WTC11 (cell line): ENCODE measurements around the gene PPM1N. TPM values are rescaled to one million over a fixed set of nuclear protein-coding genes. Genes with fewer than 3 reads are reported as not detected.

Experiments used
- ATAC-seq: fragments of 200-7000 bp; cut with Tn5 transposase; 2 replicates; pipeline ENCODE4 v1.10.0; 2021; ENCODE audit warnings: mild to moderate bottlenecking, moderate library complexity
- CTCF ChIA-PET: fragments of 300-600 bp; sonication (Branson Sonifier 250); formaldehyde crosslinking; loops from one replicate; lab custom pipeline; 2021; ENCODE audit warnings: antibody characterized with exemption; lab: Charles Lee
- POLR2A ChIA-PET: fragments of 350-600 bp; sonication (Branson Sonifier 250); formaldehyde crosslinking; loops from one replicate; lab custom pipeline; 2021; ENCODE audit warnings: antibody characterized with exemption; lab: Charles Lee
- DNase-seq: peaks from one replicate; pipeline ENCODE4 v3.0.0; 2021; ENCODE audit warnings: low spot score
- H3K27ac Mint-ChIP-seq: 2 replicates; pipeline ENCODE4 v1.8.0; 2021; ENCODE audit warnings: mixed read lengths
- H3K27me3 Mint-ChIP-seq: 2 replicates; pipeline ENCODE4 v1.8.0; 2021; ENCODE audit warnings: low read depth, mild to moderate bottlenecking, moderate library complexity, mixed read lengths
- H3K36me3 Mint-ChIP-seq: 2 replicates; pipeline ENCODE4 v1.8.0; 2021; ENCODE audit warnings: mixed read lengths
- H3K4me1 Mint-ChIP-seq: 2 replicates; pipeline ENCODE4 v1.8.0; 2022; ENCODE audit warnings: mixed read lengths
- H3K4me3 Mint-ChIP-seq: 2 replicates; pipeline ENCODE4 v1.8.0; 2021; ENCODE audit warnings: mild to moderate bottlenecking, moderate library complexity, mixed read lengths
- H3K9me3 Mint-ChIP-seq: 2 replicates; pipeline ENCODE4 v1.8.0; 2021; ENCODE audit warnings: mixed read lengths
- ATF2 ChIP-seq: sonication (generic); formaldehyde crosslinking; IDR thresholded peaks from 2 replicates; pipeline ENCODE4 v1.8.1; 2022; ENCODE audit warnings: low read depth, missing genetic modification reagents, borderline replicate concordance
- E2F1 ChIP-seq: sonication (generic); formaldehyde crosslinking; IDR thresholded peaks from 2 replicates; pipeline ENCODE4 v1.8.0; 2022; ENCODE audit warnings: mild to moderate bottlenecking, missing genetic modification reagents
- ETV6 ChIP-seq: sonication (generic); formaldehyde crosslinking; IDR thresholded peaks from 2 replicates; pipeline ENCODE4 v1.8.1; 2022; ENCODE audit warnings: mild to moderate bottlenecking, missing genetic modification reagents
- FOXP1 ChIP-seq: sonication (generic); formaldehyde crosslinking; IDR thresholded peaks from 2 replicates; pipeline ENCODE4 v1.8.0; 2022; ENCODE audit warnings: missing genetic modification reagents, mild to moderate bottlenecking, moderate library complexity, borderline replicate concordance
- GABPB1 ChIP-seq: sonication (generic); formaldehyde crosslinking; IDR thresholded peaks from 2 replicates; pipeline ENCODE4 v1.8.1; 2023; ENCODE audit warnings: mild to moderate bottlenecking, missing genetic modification reagents
- IRF1 ChIP-seq: sonication (generic); formaldehyde crosslinking; IDR thresholded peaks from 2 replicates; pipeline ENCODE4 v1.8.0; 2023; ENCODE audit warnings: missing genetic modification reagents
- JAZF1 ChIP-seq: fragments of 250-450 bp; sonication (Bioruptor Pico); IDR thresholded peaks from 2 replicates; pipeline ENCODE4 v1.9.0; 2021; ENCODE audit warnings: moderate library complexity, mild to moderate bottlenecking, inconsistent platforms
- KAT7 ChIP-seq: sonication (generic); formaldehyde crosslinking; IDR thresholded peaks from 2 replicates; pipeline ENCODE4 v1.8.1; 2023; ENCODE audit warnings: missing genetic modification reagents, mild to moderate bottlenecking, borderline replicate concordance
- NR1H2 ChIP-seq: sonication (generic); formaldehyde crosslinking; IDR thresholded peaks from 2 replicates; pipeline ENCODE4 v1.9.0; 2021; ENCODE audit warnings: mild to moderate bottlenecking, moderate library complexity, missing genetic modification reagents
- PRDM15 ChIP-seq: sonication (generic); formaldehyde crosslinking; IDR thresholded peaks from 2 replicates; pipeline ENCODE4 v1.8.0; 2022; ENCODE audit warnings: missing genetic modification reagents
- ZNF263 ChIP-seq: sonication (generic); formaldehyde crosslinking; IDR thresholded peaks from 2 replicates; pipeline ENCODE4 v1.8.1; 2022; ENCODE audit warnings: low read depth, mild to moderate bottlenecking, moderate library complexity, missing genetic modification reagents
- ZNF317 ChIP-seq: sonication (generic); formaldehyde crosslinking; IDR thresholded peaks from 2 replicates; pipeline ENCODE4 v1.8.1; 2023; ENCODE audit warnings: low read depth, mild to moderate bottlenecking, moderate library complexity, missing genetic modification reagents, borderline replicate concordance
- ZSCAN18 ChIP-seq: fragments of 250-450 bp; sonication (Bioruptor Pico); IDR thresholded peaks from 2 replicates; pipeline ENCODE4 v2.1.2; 2022; ENCODE audit warnings: mild to moderate bottlenecking, moderate library complexity
- total RNA-seq: library from RNA; stranded (reverse); gene quantifications from 3 replicates; pipeline ENCODE4 v1.2.3, GENCODE V29; 2021

PPM1N gene
- total RNA-seq, 1 experiment from 2014 or later = 10.3 TPM

- Mint-ChIP-seq H3K36me3 (no peaks in the 10 kb centered on the region), H3K4me3 (peak overlapping the region; percentile 91), H3K27ac (0 out of 2 replicates have a peak overlapping the region, but pooled peaks have one; percentile 32), H3K27me3 (peaks cover 3% of the 10 kb centered on the region; the same call in 1 of the 2 replicates), H3K4me1 (peaks cover 40% of the 10 kb centered on the region), H3K9me3 (no peaks in the 10 kb centered on the region)
- ATAC-seq = no peak
- CTCF ChIA-PET = interaction anchor here (0.7 to 3.2 kb wide), 7 partner anchors 8 to 137 kb away, joined by 3 to 16 read pairs (median 3); no protein-coding TSS in a partner anchor
- TF ChIP-seq JAZF1 (CRISPR knock-in tag) (no peak), ATF2 (CRISPR knock-in tag) (no peak), GABPB1 (CRISPR knock-in tag) (0 out of 2 replicates have a peak, but pooled peaks have one; percentile 16)
- POLR2A ChIA-PET = interaction anchor here (1.3 kb wide), 1 partner anchor 9 kb away, joined by 3 read pairs; the partner anchor contains the start of gene RTN2
- DNase-seq = no peak
These were observed 7.1 kb downstream of the PPM1N start for GRCh38 chr19:45505151-45505995.

- POLR2A ChIA-PET = interaction anchor here (1.3 kb wide), 1 partner anchor 9 kb away, joined by 3 read pairs; the partner anchor contains the start of gene RTN2
- H3K4me1 Mint-ChIP-seq = peaks cover 40% of the 10 kb centered on the region
- CTCF ChIA-PET = interaction anchor here (0.7 to 3.2 kb wide), 6 partner anchors 8 to 136 kb away, joined by 3 to 16 read pairs (median 3); no protein-coding TSS in a partner anchor
- DNase-seq (no peak), ATAC-seq (no peak)
- H3K27ac Mint-ChIP-seq = peak overlapping the region; percentile 70; the same call in 1 of the 2 replicates
- no peaks in the 10 kb centered on the region for H3K9me3 Mint-ChIP-seq
- TF ChIP-seq ZNF263 (CRISPR knock-in tag) (no peak), ZSCAN18 (CRISPR knock-in tag) (no peak), E2F1 (CRISPR knock-in tag) (no peak), ETV6 (CRISPR knock-in tag) (no peak), ATF2 (CRISPR knock-in tag) (no peak), JAZF1 (CRISPR knock-in tag) (no peak), KAT7 (CRISPR knock-in tag) (no peak), NR1H2 (CRISPR knock-in tag) (no peak), FOXP1 (CRISPR knock-in tag) (no peak)
- H3K4me3 Mint-ChIP-seq = peak overlapping the region; percentile 91
- no peaks in the 10 kb centered on the region for H3K36me3 Mint-ChIP-seq
- peaks cover under 1% of the 10 kb centered on the region; the same call in 1 of the 2 replicates for H3K27me3 Mint-ChIP-seq
These were observed 7.7 kb downstream of the PPM1N start for GRCh38 chr19:45505996-45506245.

- no peaks in the 10 kb centered on the region for H3K9me3 Mint-ChIP-seq
- H3K36me3 Mint-ChIP-seq = no peaks in the 10 kb centered on the region
- ChIA-PET POLR2A (interaction anchor here (1.3 kb wide), 1 partner anchor 10 kb away, joined by 3 read pairs; the partner anchor contains the start of gene RTN2), CTCF (interaction anchor here (0.7 to 3.2 kb wide), 5 partner anchors 9 to 104 kb away, joined by 3 to 16 read pairs (median 3); no protein-coding TSS in a partner anchor)
- H3K27ac Mint-ChIP-seq = peak overlapping the region; percentile 93
- peaks cover 38% of the 10 kb centered on the region for H3K4me1 Mint-ChIP-seq
- no peaks in the 10 kb centered on the region; the same call in 1 of the 2 replicates for H3K27me3 Mint-ChIP-seq
- peak; percentile 70 for ATAC-seq
- DNase-seq = peak; percentile 98
- H3K4me3 Mint-ChIP-seq = peak overlapping the region; percentile 91
- TF ChIP-seq IRF1 (CRISPR knock-in tag) (no peak), PRDM15 (CRISPR knock-in tag) (peak; percentile 89), ZNF317 (CRISPR knock-in tag) (0 out of 2 replicates have a peak, but pooled peaks have one; percentile 20)
These were observed 8.2 kb downstream of the PPM1N start for GRCh38 chr19:45506246-45506988.
